MM.1S (cell line): Measurements from ENCODE around the gene CLPTM1.

Source experiments
- CTCF ChIP-seq: fragments of 300-600 bp; sonication (generic); IDR thresholded peaks from 2 replicates; pipeline ENCODE4 v1.5.1; 2016; ENCODE audit warnings: antibody characterized with exemption, low read length, mixed read lengths
- EZH2 ChIP-seq: fragments of 300-600 bp; sonication (generic); optimal IDR thresholded peaks from 2 replicates; pipeline ENCODE3; 2017; ENCODE audit warnings: low read depth, mild to moderate bottlenecking, antibody characterized with exemption, low read length, mixed read lengths
- EZH2phosphoT487 ChIP-seq: fragments of 300-600 bp; sonication (generic); IDR thresholded peaks from 2 replicates; pipeline ENCODE4 v1.6.1; 2018; ENCODE audit warnings: antibody characterized with exemption, low read length

DNA sequence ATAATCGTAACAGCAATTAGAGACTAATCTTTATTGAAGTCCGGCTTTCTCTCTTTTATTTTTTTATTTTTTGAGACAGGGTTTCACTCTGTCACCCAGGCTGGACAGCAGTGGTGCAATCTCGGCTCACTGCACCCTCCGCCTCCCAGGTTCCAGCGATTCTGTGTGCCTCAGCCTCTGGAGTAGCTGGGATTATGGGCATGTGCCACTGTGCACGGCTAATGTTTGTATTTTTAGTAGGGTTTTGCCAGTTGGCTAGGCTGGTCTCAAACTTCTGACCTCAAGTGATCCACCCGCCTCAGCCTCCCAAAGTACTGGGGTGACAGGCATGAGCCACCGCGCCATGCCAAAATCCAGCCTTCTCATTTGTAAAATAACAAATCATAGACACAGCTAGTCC, 5.6 kb upstream of the CLPTM1 start:
- no peak for TF ChIP-seq CTCF
- TF ChIP-seq EZH2phosphoT487: no peak
- TF ChIP-seq EZH2: no peak
